Femur (tissue), 1 donor: ENCODE data around the gene RAX2.

Experiments
- DNase-seq: peaks from one replicate; pipeline ENCODE4 v3.0.0-alpha.2; 2017

Gene RAX2

DNA sequence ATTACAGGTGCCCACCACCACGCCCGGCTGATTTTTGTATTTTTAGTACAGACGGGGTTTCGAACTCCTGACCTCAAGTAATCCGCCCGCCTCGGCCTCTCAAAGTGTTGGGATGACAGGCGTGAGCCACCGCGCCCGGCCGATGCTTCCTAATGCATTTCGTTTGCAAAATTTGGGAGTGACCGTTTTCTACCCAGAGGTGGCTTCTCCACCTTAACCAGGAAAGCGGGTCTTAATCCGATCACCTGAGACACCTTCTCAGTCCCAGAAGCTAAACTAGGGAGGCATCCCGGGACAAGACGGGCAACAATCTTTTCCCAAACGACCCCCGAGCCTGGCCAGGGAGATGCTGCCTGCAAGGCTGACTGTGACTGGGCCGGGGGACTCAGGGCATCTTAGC, 29.0 kb upstream of the RAX2 start:
- DNase-seq: no peak

DNA sequence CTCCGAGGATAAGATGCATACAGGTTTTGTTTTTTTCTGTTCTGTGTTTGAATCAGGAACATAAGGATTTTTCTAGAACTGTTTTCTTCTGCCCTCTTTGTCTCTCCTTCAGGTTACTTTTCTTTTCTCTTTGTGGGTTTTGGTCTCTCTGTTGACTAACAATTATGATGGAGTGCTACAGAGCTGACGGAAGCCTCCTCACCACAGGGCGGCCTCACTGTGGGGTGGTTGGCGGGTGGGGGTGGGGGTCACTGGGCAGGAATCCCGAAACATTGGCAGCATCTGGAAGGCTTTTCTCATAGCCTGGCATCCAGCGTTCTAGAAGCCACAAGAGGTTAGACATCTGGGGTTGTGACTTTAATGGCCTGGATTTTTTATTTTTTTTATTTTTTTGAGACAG, 26.1 kb upstream of the RAX2 start:
- DNase-seq: no peak

DNA sequence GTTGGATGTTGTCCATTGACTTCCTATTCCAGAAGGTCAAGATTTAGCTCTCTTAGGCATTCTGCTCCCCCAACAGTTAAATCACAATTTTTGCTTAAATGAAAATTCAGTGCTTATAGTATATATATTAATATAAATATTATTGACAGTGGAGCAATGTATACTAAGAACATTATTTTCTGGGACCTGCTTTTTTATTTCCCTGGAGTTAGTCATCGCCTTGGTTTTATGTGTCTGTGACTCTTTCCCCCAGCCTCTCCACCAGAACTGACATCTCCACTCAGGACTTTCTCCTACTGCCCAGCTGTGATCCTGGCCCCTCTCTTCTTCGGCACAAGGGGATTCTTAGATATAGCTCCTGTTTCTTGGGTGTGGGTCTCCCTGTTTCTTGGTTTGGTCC, 24.3 kb upstream of the RAX2 start:
- DNase-seq: no peak

DNA sequence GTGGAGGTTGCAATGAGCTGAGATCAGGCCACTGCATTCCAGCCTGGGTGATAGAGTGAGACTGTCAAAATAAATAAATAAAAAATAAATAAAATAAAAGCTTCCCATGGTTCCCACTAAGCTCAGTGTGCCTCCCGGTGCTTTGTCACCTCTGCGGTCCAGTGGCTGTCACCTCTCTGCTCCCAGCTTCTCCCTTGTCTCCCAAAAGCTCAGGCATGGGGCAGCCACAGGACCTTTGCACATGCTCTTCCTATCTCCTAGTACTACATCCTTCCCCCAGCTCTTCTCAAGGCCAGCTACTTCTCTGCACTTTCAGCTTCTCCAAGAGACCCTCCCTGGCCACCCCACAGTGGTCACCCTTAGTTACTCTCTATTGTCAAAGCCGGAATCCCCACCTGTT, 21.8 kb upstream of the RAX2 start:
- no peak for DNase-seq

DNA sequence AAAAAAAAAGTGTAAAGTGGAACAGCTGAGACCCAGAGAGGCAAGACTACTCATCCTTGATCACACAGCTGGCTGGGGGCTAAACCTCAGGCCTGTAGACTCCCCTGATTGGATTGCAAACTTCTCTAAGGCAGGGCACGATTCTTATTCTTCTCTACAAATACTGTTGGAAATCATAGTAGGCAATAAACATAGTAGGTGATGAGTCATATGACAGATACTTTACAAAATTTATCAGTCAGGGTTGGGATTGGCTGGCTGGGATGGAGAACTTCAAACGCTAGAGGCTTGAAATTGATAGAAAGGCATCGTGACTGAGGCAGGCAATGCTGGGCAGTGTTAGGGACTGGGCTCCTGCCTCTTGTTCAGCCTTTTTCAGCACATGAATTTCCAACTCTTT, 20.1 kb upstream of the RAX2 start:
- no peak for DNase-seq

DNA sequence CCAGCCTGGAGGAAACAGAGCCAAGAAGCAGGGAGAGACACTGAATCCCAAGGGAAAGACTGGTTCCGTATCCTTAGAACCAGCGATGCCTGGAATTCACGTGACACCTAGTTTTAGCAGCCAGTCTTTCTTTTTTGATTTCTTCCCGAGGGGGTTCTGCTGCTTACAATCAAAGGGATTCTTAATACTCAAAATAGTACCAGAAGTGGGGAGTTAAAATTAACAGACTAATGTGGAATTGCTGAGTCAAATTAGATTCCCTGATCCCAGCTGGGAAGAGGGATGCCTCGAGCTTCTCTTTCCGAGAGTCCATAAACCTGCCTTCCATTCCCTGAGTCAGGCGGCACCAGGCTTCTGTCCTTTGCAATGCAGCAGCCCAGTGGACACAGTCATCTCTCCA, 18.9 kb upstream of the RAX2 start:
- DNase-seq: no peak

DNA sequence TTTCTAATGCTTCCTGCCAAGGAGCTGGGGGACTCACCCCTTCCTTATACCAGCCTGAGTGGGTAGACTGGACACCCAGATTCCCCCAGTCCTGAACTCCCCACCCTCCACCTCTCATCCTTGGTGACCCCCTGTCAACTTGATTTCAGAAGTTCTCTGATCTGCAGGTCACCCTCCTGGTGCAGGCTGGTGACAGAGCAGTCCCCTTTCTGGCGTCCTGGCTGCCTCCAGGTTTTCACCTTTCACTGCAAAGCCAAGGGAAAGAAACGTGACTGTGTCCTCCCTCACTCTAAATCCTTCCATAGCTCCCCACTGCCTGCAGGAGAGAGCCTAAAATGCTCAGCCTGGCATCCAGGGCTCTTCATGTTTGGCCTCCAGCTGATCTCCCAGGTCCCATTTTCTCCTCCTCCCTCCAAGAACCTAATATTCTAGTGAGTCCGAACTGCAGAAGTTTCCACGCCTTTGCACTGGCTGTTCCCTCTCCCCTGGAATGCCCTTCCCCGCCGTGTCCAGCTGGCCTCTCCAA, 18.2 kb upstream of the RAX2 start:
- peak; percentile 7 for DNase-seq

DNA sequence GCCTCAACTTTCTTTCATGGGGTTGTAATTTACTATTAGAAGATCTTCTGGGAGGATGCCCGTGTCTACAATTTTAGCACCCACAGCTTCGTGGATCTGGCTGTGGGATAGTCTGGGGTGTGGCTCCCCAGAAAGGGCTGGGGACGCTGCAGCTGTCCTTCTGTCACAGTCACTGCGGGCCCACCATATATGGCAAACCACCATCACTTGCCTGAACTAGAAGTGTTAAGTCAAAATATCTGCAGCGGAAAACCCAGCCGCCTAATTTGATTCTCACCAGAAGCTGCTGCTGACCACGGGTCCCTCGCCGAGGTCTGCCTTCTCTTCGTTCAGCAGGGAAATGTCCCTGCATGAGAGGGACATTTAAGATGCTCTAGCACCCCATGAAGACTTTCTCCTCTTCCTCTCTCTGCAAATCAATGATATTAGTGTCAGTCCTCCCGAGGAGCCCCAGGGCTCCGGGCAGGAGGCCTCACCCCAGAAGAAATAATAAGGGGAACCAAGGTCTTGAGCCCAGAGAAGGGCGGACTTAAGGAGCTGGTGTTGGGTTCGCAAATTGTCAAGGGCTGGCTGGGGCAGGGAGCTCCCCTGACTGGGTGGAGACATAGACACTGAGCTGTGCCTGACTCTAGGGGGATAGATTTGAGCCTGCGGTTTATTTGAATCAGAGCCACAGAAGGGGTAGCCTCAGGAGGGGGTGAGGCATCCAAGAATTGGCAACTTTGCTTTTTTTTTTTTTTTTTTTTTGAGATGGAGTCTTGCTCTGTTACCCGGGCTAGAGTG, 17.2 kb upstream of the RAX2 start:
- DNase-seq: no peak

DNA sequence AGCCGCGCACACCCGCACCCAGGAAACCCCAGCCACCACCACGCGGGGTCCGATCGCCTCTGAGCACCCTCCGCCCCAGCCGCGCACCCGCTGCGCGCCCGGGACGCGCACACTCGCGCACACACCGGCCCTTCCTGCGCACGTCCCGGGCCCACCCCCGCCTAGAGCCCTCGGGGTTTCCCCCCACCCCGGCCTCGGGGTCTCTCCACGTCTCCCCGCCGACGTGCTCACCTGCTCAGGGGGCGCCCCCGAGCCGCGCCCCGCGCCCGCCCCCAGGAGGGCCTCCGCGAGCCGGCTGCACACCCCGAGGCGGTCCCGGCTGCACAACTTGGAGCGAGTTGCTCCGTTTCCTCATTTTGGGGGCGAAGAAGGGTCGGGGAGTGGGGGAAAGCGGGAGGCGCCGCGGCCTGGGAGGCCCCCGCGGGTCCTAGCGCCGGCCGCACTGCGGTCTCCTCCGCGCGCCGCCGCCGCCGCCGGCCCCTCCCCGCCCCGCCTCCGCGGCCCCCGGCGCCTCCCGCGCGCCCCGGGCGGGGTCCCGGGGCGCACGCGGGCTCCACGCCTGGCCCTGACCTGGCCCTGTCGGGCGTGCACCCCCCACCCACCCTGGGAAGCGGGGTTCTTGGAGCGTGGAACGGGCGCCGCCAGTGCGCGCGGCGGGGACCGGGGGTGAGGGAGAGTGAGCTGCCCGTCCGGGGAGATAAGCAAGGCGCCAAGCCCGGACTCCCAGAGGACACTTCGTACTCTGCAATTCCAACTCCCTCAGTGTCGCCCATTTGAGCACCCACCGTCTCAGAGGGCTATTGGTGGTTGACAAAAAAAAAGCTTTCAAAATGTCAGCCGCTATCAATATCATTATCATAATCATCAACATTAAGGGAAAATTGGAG, 14.2 kb upstream of the RAX2 start, which contains the start of gene MATK:
TSS of gene MATK (minus strand) at position 444 of the 887 bp plus-strand sequence. CDS start 1,246 bp downstream, outside the sequence.
- no peak for DNase-seq

DNA sequence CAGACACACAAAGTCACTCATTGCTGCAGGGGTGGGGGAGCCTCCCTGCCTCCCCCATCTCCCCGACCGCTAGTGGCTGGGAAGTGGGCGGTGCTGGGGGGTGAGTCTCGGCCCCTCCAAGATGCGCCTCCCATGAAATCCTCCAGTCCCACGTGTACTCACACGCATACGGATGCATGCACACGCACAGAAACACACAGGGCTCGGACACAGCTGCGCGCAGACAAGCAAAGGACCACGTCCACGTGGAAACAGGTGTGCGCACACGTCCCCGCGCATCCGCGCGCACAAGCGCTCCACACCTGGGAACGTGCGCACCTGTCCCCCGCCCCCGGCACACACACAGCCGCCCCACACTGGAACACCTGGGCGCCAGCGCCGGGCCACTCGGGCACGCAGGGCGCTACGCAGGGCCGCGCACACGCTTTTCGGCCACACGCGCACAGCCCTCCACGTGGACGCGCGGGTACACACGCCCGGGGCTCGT, 13.5 kb upstream of the RAX2 start:
- DNase-seq: no peak

DNA sequence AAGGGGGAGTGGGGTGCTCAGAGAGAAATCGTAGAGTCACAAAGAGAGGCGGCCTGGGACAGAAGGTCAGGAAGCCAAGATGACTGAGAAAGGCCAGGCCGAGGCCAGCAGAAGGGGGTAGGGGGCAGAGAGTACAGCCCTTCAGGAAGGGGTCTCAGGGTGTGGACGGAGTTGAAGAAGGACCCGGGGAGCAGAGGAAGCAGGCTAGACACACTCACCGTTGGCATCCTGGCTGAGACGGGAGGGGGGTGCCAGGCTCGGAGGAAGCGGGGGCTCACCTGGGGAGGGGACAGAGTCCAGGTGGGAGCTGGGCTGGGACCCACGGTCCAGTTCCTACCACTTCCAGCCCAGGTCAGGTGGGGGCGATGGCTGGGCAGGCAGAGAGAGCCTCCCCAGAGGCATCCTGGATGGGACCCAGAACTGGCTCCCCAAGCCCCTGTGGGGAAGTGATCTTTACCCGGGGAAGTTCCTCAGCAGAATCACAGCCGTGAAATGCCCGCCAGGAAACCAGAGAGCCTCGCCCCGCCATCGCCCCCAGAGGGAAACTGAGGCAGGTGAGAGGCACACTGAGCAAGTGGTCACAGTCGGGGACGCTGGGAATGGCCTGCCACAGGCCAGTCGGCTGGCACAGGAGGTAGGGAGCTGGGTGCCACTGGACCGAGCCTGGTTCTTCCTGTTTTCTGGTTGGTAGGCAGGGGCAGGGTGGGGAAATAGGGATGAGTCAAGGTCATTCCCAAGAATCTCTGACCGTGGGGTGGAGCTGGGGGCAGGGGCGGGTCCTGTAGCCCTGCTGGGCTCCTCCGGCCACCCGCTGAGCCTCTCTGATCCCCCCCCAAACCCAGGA, 12.8 kb upstream of the RAX2 start:
- DNase-seq: no peak

DNA sequence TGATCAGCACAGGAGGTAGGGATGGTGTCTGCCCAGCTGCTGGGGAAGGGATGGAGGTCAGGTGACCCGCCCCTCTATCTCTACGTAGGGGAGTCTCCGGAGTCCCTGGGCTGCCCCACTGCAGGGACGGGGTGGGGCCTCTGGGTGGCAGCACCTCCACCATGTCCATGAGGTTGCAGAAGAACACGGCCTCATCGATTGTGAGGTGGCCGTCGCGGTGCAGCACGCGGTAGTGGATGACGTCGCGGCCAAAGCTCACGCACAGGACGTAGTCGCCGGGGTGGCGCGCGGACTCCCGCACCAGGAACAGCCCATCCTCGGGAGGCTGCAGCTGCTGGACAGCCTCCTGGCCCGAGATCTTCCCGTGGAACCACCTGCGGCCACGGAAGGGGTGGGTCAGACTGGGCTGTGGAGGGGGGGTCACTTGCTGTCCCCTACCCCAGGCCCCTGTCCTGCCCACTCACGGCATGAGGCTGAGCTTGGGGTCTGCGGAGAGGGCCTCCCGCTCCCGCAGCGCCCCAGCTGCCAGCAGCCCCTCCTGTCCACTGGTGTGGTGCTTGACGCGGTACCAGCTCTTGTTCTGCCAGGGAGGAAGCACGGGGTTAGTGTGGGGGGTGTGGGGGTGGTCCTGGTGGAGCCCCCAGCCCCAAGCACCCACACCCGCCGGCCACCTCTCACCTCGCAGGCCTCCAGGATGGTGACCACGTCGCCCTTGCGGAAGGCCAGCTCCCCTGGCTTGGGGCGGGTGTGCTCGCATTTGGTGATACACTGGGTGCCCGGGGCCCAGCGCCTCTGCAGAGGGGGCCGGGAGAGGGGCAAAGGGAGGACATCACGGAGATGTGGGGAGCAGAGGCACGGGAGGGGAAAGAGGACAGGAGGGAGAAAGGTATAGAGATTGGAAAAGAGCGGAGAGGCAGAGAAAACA, 11.9 kb upstream of the RAX2 start:
- DNase-seq: no peak

DNA sequence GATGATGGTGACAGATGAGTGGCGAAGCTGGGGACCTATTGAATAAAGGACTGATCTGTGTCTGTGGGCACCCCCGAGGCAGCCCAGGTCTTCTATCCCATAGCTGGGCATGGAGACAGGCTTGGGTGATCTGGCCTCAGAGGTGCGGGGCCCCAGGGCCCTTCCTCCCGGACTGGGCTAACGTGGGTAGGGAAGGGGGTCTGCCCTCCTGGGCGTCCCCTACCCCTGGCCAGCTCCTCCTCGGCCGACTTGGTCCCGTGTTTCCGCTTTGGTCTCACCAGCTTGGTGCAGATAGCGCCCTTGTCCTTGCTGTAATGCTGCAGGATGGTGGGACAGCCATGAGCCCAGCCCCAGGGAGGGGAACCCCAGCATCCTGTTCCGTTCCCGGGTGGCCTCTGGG, 10.9 kb upstream of the RAX2 start:
- no peak for DNase-seq

DNA sequence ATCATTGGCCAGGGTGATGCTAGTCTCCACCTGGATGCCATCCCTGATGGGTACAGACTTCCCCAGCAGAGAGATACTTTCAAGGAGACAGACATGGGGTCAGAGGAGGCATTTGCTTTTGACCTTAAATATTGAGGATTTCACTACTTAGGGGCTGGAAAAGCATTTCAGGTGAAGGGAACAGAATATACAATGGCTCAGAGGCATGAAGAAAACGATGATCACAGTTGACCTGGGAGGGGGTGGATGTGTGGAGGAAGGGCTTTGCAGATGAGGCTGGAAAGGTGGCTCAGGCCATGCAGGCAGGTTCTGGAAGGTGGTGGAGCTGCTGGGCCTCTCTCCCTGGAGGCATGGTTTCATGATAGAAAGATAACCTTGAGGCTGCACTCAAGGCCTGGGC, 10.3 kb upstream of the RAX2 start:
- DNase-seq: no peak

DNA sequence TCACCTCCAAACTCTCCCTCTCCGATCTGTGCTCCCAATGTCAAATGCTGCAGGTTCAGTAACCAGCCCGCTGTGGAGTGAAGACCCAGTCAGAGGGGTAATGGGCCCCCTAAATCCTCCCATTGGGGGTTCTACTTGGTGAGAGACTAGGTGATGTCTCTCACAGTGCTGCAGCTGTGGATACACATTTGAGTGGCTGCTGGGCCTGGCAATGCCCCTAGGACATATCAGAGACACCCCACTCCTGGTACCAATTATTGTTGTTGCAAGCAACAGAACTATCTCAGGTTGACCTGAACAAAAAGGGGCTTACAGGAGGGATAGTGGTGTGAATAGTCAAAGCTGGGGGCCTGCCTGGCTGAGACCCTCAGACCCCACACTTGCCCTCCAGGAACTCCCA, 9.6 kb upstream of the RAX2 start:
- DNase-seq: no peak

DNA sequence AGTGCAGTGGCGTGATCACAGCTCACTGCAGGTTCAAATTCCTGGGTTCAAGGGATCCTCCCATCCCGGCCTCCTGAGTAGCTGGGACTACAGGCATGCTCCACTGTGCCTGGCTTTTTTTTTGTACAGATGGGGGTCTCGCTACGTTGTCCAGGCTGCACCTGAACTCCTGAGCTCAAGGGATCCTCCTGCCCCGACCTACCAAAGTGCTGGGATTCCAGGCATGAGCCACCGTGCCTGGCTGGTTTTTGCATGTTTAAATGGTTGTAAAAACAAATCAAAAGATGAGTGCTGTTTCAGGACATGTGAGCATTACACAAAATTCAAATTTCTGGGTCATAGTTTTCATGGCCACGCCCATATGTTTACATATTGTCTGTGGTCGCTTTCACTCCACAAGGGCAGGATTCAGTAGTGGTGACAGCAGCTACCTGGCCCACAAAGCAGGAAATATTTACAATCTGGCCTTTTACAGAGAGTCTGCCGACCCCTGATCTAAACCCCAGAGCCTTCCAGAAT, 8.8 kb upstream of the RAX2 start:
- no peak for DNase-seq

DNA sequence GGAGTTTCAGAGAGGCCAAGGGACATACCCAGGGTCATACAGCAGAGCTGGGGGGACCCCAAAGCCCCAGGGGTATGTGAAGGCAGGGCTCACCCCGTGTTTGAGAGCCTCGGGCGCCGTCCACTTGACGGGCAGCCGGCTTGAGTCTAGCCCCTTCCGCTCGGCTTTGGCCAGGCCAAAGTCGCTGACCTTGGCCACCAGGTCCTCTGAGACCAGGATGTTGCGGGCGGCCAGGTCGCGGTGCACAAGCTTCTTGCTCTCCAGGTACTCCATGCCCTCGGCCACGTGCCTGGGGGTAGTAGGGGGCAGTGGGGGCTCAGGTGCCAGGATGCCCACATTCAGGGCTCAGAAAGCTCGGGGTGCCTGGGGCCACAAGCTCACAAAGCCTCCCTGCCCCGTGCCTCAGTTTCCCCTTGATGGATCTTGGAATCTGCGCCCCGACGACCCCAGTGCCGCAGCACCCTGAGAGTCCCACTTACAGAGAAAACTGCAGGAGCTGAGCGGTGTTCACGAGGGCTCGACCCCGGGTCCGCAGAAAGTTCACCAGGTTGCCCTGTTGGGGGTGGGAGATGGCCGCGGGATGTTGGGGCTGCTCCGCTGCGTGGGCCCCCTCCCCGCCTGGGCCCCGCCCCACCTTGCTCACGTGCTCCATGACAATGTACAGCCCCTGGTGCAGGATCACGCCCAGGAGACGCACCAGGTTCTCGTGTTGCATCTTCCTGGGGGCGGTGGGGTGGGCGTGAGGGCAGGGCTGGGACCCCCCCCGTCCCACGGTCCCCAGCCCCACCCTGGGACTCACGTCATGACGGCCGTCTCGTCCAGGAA, 7.1 kb upstream of the RAX2 start:
- DNase-seq: no peak

DNA sequence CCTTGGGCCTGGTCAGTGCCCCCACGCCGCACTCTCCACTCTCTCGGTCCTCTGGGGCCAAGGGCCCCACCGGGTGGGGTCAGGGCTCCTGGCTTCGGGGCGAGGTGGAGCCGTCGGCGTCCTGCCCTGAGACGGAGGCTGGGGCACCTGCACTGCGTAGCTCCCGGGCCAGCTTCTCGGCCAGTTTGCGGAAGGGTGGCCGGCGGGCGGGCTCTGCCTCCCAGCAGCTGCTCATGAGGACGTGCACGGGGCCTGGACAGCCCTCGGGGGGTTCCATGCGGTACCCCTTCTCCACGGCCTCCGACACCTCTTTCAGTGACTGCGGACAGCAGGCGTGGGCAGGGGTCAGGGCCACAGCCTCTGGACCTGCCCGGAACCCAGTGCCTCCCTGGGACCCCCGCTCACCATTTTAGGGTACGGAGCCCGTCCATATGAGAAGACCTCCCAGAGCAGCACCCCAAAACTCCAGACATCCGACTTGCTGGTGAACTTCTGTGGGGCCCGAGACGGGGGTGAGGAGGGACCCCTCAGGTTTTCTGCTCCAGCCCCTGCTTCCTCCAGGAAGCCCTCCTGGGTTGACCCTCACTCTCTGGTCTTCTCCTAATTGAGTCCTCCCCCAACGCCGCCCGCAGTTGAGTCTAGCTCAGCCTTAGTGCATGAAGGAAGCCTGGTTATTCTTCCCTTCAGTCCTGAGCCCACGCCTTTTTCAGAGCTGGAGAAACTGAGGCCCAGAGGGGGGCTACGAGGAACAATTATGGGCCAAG, 6.3 kb upstream of the RAX2 start:
- no peak for DNase-seq

DNA sequence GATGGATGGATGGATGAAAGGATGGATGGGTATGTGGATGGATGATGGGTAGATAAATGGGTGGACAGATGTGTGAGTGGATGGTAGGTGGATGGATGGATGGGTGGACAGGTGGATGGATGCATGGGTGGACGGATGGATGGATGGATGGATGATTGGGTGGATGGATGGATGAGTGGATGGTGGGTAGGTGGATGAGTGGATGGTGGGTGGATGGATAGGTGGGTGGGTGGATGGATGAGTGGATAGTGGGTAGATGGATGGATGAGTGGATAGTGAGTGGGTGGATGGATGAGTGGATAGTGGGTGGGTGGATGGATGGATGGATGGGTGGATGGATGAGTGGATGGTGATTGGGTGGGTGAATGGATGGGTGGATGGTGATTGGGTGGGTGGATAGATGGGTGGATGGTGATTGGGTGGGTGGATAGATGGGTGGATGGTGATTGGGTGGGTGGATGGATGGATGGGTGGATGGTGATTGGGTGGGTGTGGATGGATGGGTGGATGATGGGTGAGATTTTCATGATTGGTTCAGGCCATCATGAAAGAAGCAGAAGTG, 4.5 kb upstream of the RAX2 start:
- no peak for DNase-seq
